Activated CD8-positive, alpha-beta memory T cell treated with anti-CD3 and anti-CD28 coated beads, Interleukin-2, amount 50 U/mL, for 1 hour (primary cell): ENCODE results near the gene SMIM35.
"Not testable (repeated sequence)": the region's sequence is repeated elsewhere in the genome, so short reads cannot be mapped to it uniquely, and the experiment has no call there.

Experiments
- DNase-seq: peaks from one replicate; pipeline ENCODE4 v3.0.0-alpha.2; 2020; ENCODE audit errors: extremely low read depth

SMIM35 gene

DNA sequence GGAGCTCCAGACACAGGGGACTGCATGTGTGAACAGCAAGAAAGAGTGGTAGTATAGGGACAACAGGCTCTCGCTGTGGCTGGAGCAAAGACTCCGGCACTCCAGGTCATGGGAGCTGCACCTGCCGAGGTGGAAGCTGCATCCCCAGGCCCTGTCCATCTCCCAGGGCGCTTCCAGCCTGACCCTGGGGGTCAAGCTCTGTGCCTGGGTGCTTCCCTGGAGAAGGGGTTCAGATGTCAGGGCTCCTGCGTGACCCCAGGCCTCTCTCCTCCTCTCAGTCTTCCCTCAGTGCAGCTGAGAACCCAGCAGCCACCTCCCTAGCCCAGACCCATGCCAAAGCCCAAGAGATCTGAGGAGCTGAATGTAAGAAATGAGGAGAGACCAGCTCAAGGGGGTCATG, 6.5 kb downstream of the SMIM35 start:
- no peak for DNase-seq

DNA sequence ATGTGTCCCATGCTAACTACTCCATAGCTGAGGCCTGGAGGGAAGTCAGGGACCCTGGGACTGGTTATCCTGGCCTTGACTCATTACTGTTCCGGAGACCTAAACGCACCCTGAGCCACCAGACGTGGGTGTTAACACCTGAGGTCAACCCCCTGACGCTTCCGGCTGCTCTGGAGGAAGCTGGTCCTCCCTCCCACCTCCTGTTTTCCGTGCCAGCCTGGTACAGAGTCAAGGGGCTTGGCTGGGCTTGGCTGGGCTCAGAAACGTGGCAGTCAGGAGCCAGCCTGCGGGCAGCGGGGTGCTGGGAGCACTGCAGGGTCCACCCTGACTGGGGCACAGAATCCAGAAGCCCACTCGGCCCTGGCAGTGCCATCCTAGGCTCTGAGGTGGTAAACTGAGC, 7.3 kb downstream of the SMIM35 start:
- no peak for DNase-seq

- DNase-seq, result no peak
Observed at GRCh38 chr11:118078911-118079411, 7.8 kb downstream of the SMIM35 start.

DNA sequence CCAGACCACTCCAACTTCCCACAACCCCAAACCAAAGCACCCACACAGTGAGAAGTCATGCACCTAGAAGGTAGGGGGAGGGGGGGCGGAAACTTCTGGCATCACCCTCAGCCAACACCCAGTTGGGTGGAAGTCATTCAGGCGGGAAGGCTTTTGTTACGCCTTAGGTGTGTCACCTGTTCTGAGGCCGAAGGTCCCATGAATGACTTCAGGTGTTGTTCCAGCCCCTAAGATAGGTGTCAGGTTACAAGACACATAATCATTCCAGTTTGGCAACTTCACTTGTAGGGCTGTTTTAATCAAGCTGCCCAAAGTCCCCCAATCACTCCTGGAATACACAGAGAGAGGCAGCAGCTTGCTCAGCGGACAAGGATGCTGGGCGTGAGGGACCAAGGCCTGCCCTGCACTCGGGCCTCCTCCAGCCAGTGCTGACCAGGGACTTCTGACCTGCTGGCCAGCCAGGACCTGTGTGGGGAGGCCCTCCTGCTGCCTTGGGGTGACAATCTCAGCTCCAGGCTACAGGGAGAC, 9.9 kb downstream of the SMIM35 start, which contains the start of gene TMPRSS4:
TSS of gene TMPRSS4 (plus strand) at position 325 of the 528 bp plus-strand sequence. CDS start 225 bp downstream, outside the sequence.
- DNase-seq, result no peak

DNA sequence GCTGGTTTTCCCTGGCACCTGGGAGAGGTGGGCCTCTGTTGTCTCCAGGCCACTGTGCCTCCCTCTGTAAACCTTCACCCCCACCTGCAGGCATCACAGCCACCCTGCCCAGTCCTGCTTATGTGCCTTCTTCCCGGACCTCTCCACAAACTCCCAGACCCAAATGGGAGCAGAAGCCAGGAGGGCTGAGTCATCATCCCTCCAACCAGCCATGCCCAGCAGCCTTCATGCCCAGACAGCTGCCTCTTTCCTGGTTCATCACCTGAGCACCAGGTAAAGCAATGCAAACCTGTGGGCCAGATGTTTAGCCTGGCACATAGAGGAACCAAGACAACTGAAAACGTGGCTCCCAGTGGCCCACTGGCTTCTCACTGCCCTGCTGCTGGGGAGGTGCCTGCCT, 12.0 kb downstream of the SMIM35 start:
- no peak for DNase-seq

- no peak for DNase-seq
Observed at GRCh38 chr11:118074091-118074685, 12.6 kb downstream of the SMIM35 start.

GRCh38 chr11:118073554-118073953, 13.2 kb downstream of the SMIM35 start:
- DNase-seq, result no peak

DNA sequence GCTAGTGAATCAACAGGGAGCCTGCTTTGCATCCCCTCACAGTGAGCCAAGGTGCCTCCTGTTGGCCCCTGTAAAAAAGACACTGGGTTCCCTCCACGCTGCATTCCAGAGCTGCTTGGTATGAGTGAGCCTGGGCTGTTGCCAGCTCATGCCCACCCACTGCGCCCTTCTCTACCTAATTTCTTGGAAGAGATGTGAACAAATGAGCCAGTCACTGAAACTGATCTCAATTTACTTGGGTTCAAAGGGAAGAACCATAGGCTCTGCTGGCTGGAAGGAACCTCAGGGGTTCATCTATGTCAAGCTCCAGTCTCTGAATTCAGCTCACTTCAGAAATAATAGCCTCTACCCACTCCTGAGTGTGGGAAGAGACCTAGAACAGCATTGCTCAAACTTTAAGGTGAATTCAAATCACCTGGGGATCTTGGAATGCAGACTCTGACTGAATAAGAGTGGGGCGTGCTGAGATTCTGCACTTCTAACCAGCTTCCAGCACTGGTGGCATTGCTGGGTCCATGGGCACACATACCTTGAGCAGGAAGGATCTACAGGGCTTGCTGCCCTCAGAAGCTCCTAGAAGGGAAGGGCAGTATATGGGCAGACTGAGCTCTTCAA, 15.2 kb downstream of the SMIM35 start:
- DNase-seq, result no peak

GRCh38 chr11:118068945-118069612, 17.7 kb downstream of the SMIM35 start:
- DNase-seq, result no peak

GRCh38 chr11:118068206-118068944, 18.4 kb downstream of the SMIM35 start:
- no peak for DNase-seq

DNA sequence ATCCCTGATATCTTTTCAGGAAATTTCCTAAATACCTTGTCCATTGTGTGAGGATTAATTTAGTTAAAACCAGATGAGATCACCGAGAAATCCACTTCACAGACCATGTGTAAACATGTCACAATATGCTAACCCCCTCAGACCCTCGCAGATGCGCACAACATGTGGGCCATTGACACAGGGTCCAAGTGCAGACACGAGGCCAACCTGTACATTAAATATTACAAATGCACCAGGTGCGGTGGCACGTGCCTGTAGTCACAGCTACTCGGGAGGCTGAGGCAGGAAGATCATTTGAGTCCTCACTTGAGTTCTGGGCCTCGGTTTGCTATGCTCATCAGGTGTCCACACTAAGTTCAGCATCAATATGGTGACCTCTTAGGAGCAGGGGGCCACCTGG, 19.8 kb downstream of the SMIM35 start:
- no peak for DNase-seq

DNA sequence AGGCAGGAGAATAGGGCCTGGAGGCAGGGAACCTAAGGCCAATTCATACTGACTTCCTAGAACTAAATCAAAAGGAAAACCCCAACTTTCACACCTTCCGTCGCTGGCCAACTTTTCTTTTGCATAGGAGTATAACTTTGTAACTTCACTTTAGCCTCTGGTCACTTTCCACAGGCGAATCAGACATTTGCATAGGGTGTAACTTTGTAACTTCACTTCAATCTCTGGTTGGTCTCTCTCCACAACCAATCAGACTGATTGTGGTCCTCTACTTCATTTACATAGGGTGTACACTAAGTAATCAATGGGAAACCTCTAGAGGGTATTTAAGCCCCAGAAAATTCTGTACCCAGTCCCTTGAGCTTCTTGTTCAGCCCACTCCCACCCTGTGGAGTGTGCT, 21.4 kb downstream of the SMIM35 start:
- DNase-seq, result no peak

DNA sequence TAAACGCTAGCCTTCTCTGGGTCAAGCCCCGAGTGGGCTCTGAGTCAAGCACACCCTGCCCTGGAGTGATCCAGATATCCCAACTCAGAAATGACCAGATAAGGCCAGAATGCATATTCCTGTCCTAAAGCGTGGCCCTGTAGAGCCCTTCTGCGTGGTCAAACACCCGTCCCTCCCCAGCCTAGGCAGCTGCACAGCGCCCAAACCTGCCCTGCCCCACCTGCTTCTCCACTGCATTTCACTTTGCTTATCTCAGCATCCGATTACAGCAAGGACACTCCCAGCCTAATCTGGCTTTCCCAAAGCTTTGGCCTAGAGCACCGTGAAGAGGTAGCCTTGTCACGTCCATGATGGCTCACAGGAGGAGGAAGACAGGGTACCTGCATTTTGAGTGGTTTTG, 21.8 kb downstream of the SMIM35 start:
- no peak for DNase-seq

DNA sequence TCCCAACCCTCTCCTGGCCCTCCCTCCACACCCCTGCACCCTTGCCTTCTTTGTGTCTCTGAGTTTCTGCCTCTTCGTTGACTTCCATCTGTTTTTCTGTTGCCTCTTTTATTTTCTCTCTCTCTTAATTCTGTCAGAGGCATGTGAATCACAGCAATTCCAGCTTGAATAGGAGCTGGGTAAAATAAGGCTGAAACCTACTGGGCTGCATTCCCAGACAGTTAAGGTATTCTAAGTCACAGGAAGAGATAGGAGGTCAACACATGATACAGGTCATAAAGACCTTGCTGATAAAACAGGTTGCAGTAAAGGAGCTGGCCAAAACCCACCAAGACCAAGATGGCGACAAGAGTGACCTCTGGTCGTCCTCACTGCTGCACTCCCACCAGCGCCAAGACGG, 24.1 kb downstream of the SMIM35 start:
- DNase-seq, result not testable (repeated sequence)

DNA sequence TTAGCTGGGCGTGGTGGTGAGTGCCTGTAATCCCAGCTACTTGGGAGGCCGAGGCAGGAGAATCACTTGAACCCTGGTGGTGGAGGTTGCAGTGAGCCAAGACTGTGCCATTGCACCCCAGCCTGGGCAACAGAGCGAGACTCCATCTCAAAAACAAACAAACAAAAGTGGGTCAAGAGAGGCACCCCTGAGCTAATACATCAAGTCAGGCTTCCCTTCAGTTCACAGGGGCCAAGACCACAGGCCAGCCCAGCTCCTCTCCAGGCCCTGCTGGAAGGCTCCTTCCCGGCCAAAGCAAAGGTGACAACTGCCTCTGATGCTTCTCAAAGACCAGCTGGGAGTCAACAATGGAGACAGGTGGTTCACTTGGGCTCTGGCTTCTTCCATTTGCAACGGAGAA, 24.6 kb downstream of the SMIM35 start:
- not testable (repeated sequence) for DNase-seq

DNA sequence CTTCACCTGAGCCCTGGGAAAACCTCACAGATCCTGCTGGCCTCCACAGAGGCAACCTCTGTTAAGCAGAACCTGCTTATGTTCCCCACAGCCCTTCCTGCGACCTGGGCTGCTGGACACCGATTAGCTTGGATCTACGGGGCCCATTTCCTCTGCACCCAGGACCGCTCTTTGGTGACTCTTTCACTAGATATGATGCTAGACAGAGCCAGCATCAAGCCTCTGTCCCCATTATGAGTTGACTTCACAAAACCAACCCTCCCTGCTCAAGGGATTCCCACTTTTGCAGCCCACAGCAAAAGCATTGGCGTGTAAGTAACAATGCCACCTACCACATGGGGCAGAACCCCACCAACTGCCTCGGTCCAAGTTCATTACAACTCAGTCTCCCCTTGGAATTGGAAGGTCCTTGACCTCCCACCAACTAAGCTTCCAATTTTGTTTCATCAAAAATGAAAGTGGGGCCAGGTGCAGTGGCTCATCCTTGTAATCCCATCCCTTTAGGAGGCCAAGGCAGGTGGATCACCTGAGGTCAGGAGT, 25.1 kb downstream of the SMIM35 start:
- DNase-seq, result no peak

DNA sequence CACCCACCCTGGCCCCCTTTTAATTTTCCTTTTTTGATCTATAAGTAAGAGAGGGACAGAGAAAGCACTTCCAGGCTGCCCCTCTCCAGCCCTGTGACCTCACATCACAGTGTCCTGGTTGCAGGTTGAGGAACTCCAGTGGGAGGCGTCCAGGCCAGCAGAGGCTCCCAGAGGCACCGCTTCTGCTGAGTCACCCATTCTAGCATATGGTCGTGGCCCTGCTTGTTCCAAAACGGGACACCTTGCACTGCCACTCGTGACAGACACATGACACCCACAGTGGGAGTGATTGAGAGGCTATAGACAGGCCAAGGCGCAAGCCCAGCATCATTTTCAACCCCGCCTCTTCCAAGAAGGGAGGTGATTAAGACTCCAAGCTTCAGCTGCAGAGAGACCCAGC, 25.9 kb downstream of the SMIM35 start:
- no peak for DNase-seq

DNA sequence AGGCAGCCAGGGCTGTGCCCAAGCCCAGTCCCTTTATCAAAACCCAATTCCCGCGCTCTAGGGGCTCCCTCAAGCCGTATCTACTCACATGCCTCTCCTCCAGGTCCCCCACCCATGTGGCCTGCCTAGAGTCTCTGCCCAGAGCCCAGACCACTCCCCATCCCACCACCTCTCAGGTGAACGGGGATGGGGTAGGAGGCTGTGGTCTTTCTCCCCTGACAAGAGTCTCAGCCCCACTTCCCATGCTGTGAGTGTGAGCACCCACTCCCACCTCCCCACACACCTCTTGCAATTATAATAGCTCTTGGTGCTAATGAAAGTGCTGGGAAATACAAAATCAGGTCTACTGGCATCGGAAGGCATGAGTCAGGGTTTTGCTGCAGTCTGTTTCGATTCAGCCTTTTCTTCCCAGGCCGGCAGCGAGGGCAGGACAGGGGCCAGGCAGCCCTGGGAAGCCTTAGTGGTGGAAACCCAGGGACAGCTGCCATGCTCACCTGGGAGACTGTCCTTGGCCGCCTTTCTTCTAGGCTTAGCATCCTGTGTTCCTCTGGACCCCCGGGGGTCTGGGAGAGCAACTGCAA, 26.6 kb downstream of the SMIM35 start:
- DNase-seq, result no peak

DNA sequence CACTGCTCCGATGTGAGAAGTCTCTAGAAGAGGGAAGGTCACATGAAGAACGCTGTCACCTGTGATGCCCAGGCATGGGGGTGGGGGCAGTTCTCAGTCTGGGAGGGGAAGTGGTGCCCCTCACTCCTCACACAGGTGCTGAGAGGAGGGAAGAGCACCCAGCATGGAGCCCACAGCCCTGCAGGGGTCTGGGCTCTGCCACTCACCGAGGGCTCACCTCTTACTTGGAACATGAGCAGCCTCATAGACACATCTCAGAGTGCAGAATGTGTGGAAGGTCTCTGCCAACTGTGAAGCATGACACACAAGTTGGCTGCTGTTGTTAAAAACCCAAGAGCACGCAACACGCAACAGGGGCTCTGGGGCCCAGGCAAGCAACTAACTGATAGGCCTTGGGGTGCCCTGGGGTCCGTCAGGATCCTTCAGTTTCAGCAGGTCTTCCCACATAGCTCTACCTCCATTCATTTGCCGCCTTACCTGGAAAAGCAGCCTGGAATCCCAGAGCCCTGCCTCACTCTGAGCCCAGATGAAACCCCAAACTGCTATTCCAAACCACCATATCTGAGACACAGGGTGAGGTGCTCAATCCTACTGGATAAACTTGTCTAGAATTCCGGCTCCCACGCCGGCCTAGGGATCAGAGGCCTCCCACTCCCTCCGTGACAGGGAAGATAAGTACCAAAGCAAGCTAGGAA, 27.4 kb downstream of the SMIM35 start:
- no peak for DNase-seq

GRCh38 chr11:118058311-118059245, 28.2 kb downstream of the SMIM35 start:
- no peak for DNase-seq
